Testis (tissue), 3 donors: ENCODE measurements around the gene DENND10. TPM values are rescaled to one million over a fixed set of nuclear protein-coding genes. Genes with fewer than 3 reads are reported as not detected.

Source experiments
- DNase-seq: peaks from one replicate; pipeline ENCODE4 v3.0.0-alpha.2; 2019
- H3K27ac ChIP-seq, 2 donors: fragments of 200-600 bp; sonication (generic); one replicate each; pipeline ENCODE4 v1.5.1; 2019
- H3K27me3 ChIP-seq: fragments of 200-600 bp; sonication (generic); one replicate; pipeline ENCODE4 v1.5.1; 2019
- H3K36me3 ChIP-seq: fragments of 200-600 bp; sonication (generic); one replicate; pipeline ENCODE4 v1.5.1; 2017; ENCODE audit warnings: low read depth; ENCODE audit errors: missing control alignments
- H3K4me1 ChIP-seq: fragments of 200-600 bp; sonication (generic); one replicate; pipeline ENCODE4 v1.5.1; 2019
- H3K4me3 ChIP-seq, 2 donors: fragments of 200-600 bp; sonication (generic); one replicate each; pipeline ENCODE4 v1.5.1; 2017 to 2019
- H3K9me3 ChIP-seq: fragments of 200-600 bp; sonication (generic); one replicate; pipeline ENCODE4 v1.5.1; 2017
- CTCF ChIP-seq, 3 experiments: fragments of 450-650 bp in 2 of 3; fragments of 200-600 bp in 1 of 3; sonication (generic) in 1 of 3; IDR thresholded peaks; one replicate each; pipeline ENCODE4 v1.5.1; 2016 to 2019; ENCODE audit warnings: antibody characterized with exemption in 3 of 3, mild to moderate bottlenecking in 2 of 3, moderate library complexity in 1 of 3
- POLR2A ChIP-seq: fragments of 450-650 bp; IDR thresholded peaks from one replicate; pipeline ENCODE4 v1.6.1; 2017; ENCODE audit warnings: antibody characterized with exemption, mild to moderate bottlenecking, moderate library complexity
- WGBS, 2 donors: methylation state at CpG; one replicate each; pipeline ENCODE4 v1.1.5; 2018; 5-methylcytosine and 5-hydroxymethylcytosine counted together
- intact Hi-C: fragments of 100-400 bp; cut with DNase I; formaldehyde crosslinking; loops from one replicate; pipeline ENCODE4 v1.15.1; 2023; ENCODE audit warnings: low total_unique reads
- polyA plus RNA-seq: library from polyadenylated mRNA; stranded (reverse); fragments of 350-450 nt; fragmentation: Illumina TruSeq; extraction: RNeasy Lipid Tissue Mini Kit (QIAGEN cat#74804); gene quantifications from one replicate; pipeline ENCODE4 v1.2.3, GENCODE V29; 2014; ENCODE audit warnings: low read depth, low replicate concordance; ENCODE audit not compliant: insufficient read depth
- total RNA-seq, 2 donors: library from RNA; depleted of rRNA; stranded (reverse); fragments of >200 nt; gene quantifications; one replicate each; pipeline ENCODE4 v1.2.3, GENCODE V29; 2016

Gene DENND10
- total and polyA plus RNA-seq, 3 donors from 2014 or later: 18.9 to 29.6 (median 27.3) TPM

DNA sequence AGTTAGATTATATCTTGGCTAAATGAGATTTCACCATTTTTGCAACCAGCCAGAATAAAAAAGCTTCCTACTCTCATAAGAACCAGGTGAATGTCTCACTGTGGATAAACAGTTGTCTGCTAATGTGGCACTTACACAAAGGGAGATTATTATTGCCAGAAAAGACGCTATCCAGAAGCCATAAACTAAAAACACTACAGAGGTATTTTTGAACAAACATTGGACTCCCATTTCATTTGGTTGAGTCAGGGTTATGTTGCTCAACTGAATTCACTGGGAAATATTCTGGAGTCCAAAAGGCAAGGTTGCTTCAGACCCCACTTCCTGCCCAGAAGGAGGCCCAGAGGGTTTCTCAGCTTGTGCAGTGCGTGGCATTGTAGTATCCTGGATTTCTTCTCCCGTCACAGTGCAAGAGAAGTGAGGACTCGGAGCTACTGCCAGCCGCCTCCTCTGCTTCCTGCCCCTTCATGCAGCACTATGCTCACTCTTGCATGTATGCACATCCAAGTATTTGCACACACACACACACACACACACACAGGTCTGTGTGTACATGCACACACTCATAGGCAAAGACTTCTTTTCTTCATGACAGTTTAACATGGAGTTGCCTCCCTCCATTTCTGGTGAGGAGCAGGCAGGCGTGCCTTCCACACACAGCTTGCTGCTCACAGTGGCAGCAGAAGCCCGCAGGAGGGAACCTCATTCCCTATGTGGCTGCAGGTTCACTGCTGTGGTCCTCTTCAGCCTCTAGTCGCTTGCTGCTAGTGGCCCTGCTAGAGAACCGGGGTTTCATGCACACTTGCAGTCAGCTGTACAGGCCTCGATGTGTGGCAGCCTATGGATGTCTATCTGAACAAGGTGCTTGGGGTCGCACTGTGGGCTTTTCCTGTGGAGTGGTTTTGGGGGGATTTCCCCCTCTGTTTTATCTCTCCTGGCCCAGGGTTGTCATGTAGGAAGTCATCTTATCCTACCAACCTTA lies 10.1 kb downstream of the DENND10 start:
- no peaks in the 10 kb centered on the region for H3K4me1 ChIP-seq
- no peak overlapping the region for H3K27ac ChIP-seq
- intact Hi-C loops: no loop called here
- H3K27me3 ChIP-seq: no peaks in the 10 kb centered on the region
- no peak overlapping the region for H3K4me3 ChIP-seq
- TF ChIP-seq POLR2A (no peak), CTCF (IDR thresholded peaks at IDR 0.05) (no peak)
- H3K36me3 ChIP-seq: no peaks in the 10 kb centered on the region
- DNase-seq: no peak
- 85 to 88% methylated on average over 9 to 11 of the region's 11 CpGs for WGBS, 2 donors
- H3K9me3 ChIP-seq: no peaks in the 10 kb centered on the region

- Histone ChIP-seq H3K36me3 (no peaks in the 10 kb centered on the region), H3K27me3 (no peaks in the 10 kb centered on the region), H3K27ac (no peak overlapping the region), H3K9me3 (no peaks in the 10 kb centered on the region), H3K4me1 (peaks cover 8% of the 10 kb centered on the region), H3K4me3 (no peak overlapping the region)
- TF ChIP-seq CTCF (IDR thresholded peaks at IDR 0.05) (no peak), POLR2A (no peak)
- intact Hi-C loops: no loop called here
- 88 to 92% methylated on average over 9 of the region's 9 CpGs for WGBS, 2 donors
- no peak for DNase-seq
These were observed 12.0 kb downstream of the DENND10 start for GRCh38 chr10:119115926-119116325.

DNA sequence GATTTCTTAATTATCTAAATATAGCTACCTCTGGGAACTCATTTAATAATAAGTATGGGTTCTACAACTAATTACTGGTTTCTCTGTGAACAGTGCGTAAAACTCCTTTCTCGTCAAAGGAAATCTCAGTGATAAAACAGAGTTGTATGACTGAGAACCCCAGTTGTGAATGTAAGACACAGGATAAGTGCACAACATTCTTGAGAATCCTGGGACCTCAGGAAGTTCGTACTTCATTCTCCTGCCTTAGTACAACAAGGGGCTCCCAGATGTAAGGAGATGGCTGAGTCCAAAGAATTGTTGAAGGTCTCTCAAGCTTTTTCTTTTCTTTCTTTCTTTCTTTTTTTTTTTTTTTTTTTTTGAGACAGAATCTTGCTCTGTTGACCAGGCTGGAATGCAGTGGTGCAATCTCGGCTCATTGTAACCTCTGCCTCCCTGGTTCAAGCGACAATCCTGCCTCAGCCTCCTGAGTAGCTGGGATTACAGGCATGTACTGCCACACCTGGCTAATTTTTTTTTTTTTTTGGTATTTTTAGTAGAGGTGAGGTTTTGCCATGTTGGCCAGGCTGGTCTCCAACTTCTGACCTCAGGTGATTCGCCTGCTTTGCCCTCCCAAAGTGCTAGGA lies 12.5 kb downstream of the DENND10 start:
- H3K27me3 ChIP-seq: no peaks in the 10 kb centered on the region
- 94 to 97% methylated on average over 6 of the region's 6 CpGs for WGBS, 2 donors
- no peak overlapping the region for H3K27ac ChIP-seq
- intact Hi-C loops: no loop called here
- H3K4me1 ChIP-seq: peaks cover 8% of the 10 kb centered on the region
- no peaks in the 10 kb centered on the region for H3K9me3 ChIP-seq
- TF ChIP-seq CTCF (IDR thresholded peaks at IDR 0.05): no peak
- no peak for TF ChIP-seq POLR2A
- no peak overlapping the region for H3K4me3 ChIP-seq
- DNase-seq: no peak
- H3K36me3 ChIP-seq: no peaks in the 10 kb centered on the region

- no peak overlapping the region for H3K4me3 ChIP-seq
- intact Hi-C loops: no loop called here
- no peak for DNase-seq
These were observed 14.3 kb downstream of the DENND10 start for GRCh38 chr10:119118231-119118630.

More at GRCh38 chr10:119118231-119118630, 14.3 kb downstream of the DENND10 start:
- Histone ChIP-seq H3K27ac (no peak overlapping the region), H3K36me3 (no peaks in the 10 kb centered on the region), H3K27me3 (no peaks in the 10 kb centered on the region), H3K9me3 (no peaks in the 10 kb centered on the region), H3K4me1 (peaks cover 8% of the 10 kb centered on the region)
- 94 to 95% methylated on average over 5 of the region's 5 CpGs for WGBS, 2 donors
- TF ChIP-seq CTCF (IDR thresholded peaks at IDR 0.05): no peak
- TF ChIP-seq POLR2A: no peak
